KMS-11 (cell line): Measurements from ENCODE around the gene PAX8.

Experiments
- H2AFZ ChIP-seq: fragments of 200-600 bp; sonication (generic); 2 replicates; pipeline ENCODE4 v1.6.1; 2016; ENCODE audit warnings: antibody characterized with exemption, mixed run types, low read depth
- H3K27ac ChIP-seq: fragments of 200-600 bp; sonication (generic); 2 replicates; pipeline ENCODE4 v1.6.1; 2016; ENCODE audit warnings: mild to moderate bottlenecking, mixed run types
- H3K27me3 ChIP-seq: fragments of 200-600 bp; sonication (generic); 2 replicates; pipeline ENCODE4 v1.6.1; 2017; ENCODE audit warnings: mild to moderate bottlenecking, low read depth, mixed run types, moderate library complexity; ENCODE audit not compliant: insufficient read depth
- H3K36me3 ChIP-seq: fragments of 200-600 bp; sonication (generic); 2 replicates; pipeline ENCODE4 v1.6.1; 2017; ENCODE audit warnings: mild to moderate bottlenecking, mixed run types; ENCODE audit not compliant: insufficient read depth
- H3K4me1 ChIP-seq: fragments of 200-600 bp; sonication (generic); 2 replicates; pipeline ENCODE4 v1.6.1; 2016; ENCODE audit warnings: mild to moderate bottlenecking, low read depth, mixed run types; ENCODE audit not compliant: poor library complexity, severe bottlenecking
- H3K4me2 ChIP-seq: fragments of 200-600 bp; sonication (generic); 2 replicates; pipeline ENCODE4 v1.7.0; 2016; ENCODE audit warnings: mild to moderate bottlenecking, mixed run types
- H3K4me3 ChIP-seq: fragments of 200-600 bp; sonication (generic); IDR thresholded peaks from 2 replicates; pipeline ENCODE4 v1.6.1; 2017; ENCODE audit warnings: low read depth, low read length, mixed read lengths; ENCODE audit not compliant: insufficient read depth
- H3K79me2 ChIP-seq: fragments of 200-600 bp; sonication (generic); 2 replicates; pipeline ENCODE4 v1.6.1; 2016; ENCODE audit warnings: low read depth, mixed run types; ENCODE audit not compliant: insufficient read depth
- H3K9ac ChIP-seq: fragments of 200-600 bp; sonication (generic); 2 replicates; pipeline ENCODE4 v1.6.1; 2016; ENCODE audit warnings: mild to moderate bottlenecking, mixed run types
- H4K20me1 ChIP-seq: fragments of 200-600 bp; sonication (generic); 2 replicates; pipeline ENCODE4 v1.6.1; 2016; ENCODE audit warnings: mild to moderate bottlenecking, mixed run types; ENCODE audit not compliant: insufficient read depth
- TF ChIP-seq, protein P1 (sequence below): fragments of 200-600 bp; sonication (generic); conservative IDR thresholded peaks from 2 replicates; pipeline ENCODE4 v1.6.1; 2017; ENCODE audit warnings: low read depth, mild to moderate bottlenecking, antibody characterized with exemption, low read length, moderate library complexity, mixed read lengths

Gene PAX8

DNA sequence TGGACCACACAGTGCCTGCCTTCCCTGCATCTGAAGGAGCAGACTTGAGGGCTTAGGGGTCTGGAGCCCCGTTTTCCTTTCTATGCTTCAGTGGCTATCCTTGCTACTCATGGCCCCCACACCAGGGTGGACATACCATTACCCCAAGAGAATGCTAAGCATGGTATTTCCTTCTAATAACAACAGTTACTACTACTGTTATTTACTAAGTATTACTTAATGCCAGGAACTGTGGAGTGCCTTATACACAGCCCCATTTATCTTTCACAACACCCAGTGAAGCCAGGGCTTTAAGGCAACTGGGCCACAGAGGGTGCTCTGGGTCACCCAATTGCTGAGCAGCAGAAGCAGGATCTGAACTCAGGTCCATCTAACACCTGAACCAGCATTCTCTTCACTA is 5.8 kb upstream of the PAX8 start:
- H3K27ac ChIP-seq = no peak overlapping the region

GRCh38 chr2:113283704-113284284 is 5.1 kb upstream of the PAX8 start:
- Histone ChIP-seq H2AFZ (no peak overlapping the region), H3K27ac (no peak overlapping the region), H3K36me3 (no peaks in the 10 kb centered on the region), H3K4me2 (no peak overlapping the region), H3K4me1 (no peaks in the 10 kb centered on the region), H3K79me2 (no peaks in the 10 kb centered on the region), H3K27me3 (no peaks in the 10 kb centered on the region), H3K9ac (no peak overlapping the region), H3K4me3 (no peak overlapping the region), H4K20me1 (no peaks in the 10 kb centered on the region)
- TF ChIP-seq, protein P1, sequence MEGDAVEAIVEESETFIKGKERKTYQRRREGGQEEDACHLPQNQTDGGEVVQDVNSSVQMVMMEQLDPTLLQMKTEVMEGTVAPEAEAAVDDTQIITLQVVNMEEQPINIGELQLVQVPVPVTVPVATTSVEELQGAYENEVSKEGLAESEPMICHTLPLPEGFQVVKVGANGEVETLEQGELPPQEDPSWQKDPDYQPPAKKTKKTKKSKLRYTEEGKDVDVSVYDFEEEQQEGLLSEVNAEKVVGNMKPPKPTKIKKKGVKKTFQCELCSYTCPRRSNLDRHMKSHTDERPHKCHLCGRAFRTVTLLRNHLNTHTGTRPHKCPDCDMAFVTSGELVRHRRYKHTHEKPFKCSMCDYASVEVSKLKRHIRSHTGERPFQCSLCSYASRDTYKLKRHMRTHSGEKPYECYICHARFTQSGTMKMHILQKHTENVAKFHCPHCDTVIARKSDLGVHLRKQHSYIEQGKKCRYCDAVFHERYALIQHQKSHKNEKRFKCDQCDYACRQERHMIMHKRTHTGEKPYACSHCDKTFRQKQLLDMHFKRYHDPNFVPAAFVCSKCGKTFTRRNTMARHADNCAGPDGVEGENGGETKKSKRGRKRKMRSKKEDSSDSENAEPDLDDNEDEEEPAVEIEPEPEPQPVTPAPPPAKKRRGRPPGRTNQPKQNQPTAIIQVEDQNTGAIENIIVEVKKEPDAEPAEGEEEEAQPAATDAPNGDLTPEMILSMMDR = no peak

More for the DNA sequence above, 5.8 kb upstream of the PAX8 start:
- H3K4me1 ChIP-seq = no peaks in the 10 kb centered on the region
- no peaks in the 10 kb centered on the region for H3K79me2 ChIP-seq
- H4K20me1 ChIP-seq = no peaks in the 10 kb centered on the region
- no peak overlapping the region for H3K4me2 ChIP-seq
- no peak overlapping the region for H3K9ac ChIP-seq
- TF ChIP-seq, protein P1 = no peak
- H2AFZ ChIP-seq = no peak overlapping the region
- H3K36me3 ChIP-seq = no peaks in the 10 kb centered on the region
- H3K27me3 ChIP-seq = no peaks in the 10 kb centered on the region
- H3K4me3 ChIP-seq = no peak overlapping the region

- Histone ChIP-seq H4K20me1 (no peaks in the 10 kb centered on the region), H3K27ac (no peak overlapping the region), H3K4me2 (no peak overlapping the region), H3K79me2 (no peaks in the 10 kb centered on the region), H3K4me1 (no peaks in the 10 kb centered on the region), H3K36me3 (no peaks in the 10 kb centered on the region), H3K27me3 (no peaks in the 10 kb centered on the region), H2AFZ (no peak overlapping the region), H3K4me3 (no peak overlapping the region), H3K9ac (no peak overlapping the region)
- TF ChIP-seq, protein P1 = no peak
Observed at GRCh38 chr2:113282747-113283533, 4.2 kb upstream of the PAX8 start.

GRCh38 chr2:113281910-113282746 is 3.4 kb upstream of the PAX8 start:
- H3K4me2 ChIP-seq = no peak overlapping the region
- no peaks in the 10 kb centered on the region for H3K4me1 ChIP-seq
- H3K9ac ChIP-seq = no peak overlapping the region
- TF ChIP-seq, protein P1 = no peak
- no peaks in the 10 kb centered on the region for H3K36me3 ChIP-seq
- H2AFZ ChIP-seq = no peak overlapping the region
- H3K27ac ChIP-seq = no peak overlapping the region
- no peaks in the 10 kb centered on the region for H3K27me3 ChIP-seq
- H3K79me2 ChIP-seq = no peaks in the 10 kb centered on the region
- H3K4me3 ChIP-seq = no peak overlapping the region
- no peaks in the 10 kb centered on the region for H4K20me1 ChIP-seq
